ENCODE data around the gene LNX1.

LNX1 gene

GRCh38 chr4:53552711-53553110 is 38.6 kb downstream of the LNX1 start:
- TF ChIP-seq, protein P1, sequence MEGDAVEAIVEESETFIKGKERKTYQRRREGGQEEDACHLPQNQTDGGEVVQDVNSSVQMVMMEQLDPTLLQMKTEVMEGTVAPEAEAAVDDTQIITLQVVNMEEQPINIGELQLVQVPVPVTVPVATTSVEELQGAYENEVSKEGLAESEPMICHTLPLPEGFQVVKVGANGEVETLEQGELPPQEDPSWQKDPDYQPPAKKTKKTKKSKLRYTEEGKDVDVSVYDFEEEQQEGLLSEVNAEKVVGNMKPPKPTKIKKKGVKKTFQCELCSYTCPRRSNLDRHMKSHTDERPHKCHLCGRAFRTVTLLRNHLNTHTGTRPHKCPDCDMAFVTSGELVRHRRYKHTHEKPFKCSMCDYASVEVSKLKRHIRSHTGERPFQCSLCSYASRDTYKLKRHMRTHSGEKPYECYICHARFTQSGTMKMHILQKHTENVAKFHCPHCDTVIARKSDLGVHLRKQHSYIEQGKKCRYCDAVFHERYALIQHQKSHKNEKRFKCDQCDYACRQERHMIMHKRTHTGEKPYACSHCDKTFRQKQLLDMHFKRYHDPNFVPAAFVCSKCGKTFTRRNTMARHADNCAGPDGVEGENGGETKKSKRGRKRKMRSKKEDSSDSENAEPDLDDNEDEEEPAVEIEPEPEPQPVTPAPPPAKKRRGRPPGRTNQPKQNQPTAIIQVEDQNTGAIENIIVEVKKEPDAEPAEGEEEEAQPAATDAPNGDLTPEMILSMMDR (IDR thresholded peaks at IDR 0.05) = no peak
- Histone ChIP-seq H3K9me3 (no peaks in the 10 kb centered on the region), H3K36me3 (no peaks in the 10 kb centered on the region), H3K4me3 (no peak overlapping the region), H3K27me3 (no peaks in the 10 kb centered on the region), H3K4me1 (peaks cover 0 to 15% (median 4%) of the 10 kb centered on the region in 4 donors), H3K27ac (no peak overlapping the region)
- DNase-seq = no peak
- intact Hi-C loops (cut with DNase I; ENCODE audit: low total_unique reads) = no loop called here

GRCh38 chr4:53551958-53552357 is 39.3 kb downstream of the LNX1 start:
- Histone ChIP-seq H3K27me3 (no peaks in the 10 kb centered on the region), H3K9me3 (no peaks in the 10 kb centered on the region), H3K27ac (no peak overlapping the region), H3K4me1 (peaks cover 0 to 20% (median 4%) of the 10 kb centered on the region in 4 donors), H3K4me3 (no peak overlapping the region), H3K36me3 (no peaks in the 10 kb centered on the region)
- no peak for DNase-seq
- intact Hi-C loops (cut with DNase I; ENCODE audit: low total_unique reads) = no loop called here
- TF ChIP-seq, protein P1 (IDR thresholded peaks at IDR 0.05) = no peak

DNA sequence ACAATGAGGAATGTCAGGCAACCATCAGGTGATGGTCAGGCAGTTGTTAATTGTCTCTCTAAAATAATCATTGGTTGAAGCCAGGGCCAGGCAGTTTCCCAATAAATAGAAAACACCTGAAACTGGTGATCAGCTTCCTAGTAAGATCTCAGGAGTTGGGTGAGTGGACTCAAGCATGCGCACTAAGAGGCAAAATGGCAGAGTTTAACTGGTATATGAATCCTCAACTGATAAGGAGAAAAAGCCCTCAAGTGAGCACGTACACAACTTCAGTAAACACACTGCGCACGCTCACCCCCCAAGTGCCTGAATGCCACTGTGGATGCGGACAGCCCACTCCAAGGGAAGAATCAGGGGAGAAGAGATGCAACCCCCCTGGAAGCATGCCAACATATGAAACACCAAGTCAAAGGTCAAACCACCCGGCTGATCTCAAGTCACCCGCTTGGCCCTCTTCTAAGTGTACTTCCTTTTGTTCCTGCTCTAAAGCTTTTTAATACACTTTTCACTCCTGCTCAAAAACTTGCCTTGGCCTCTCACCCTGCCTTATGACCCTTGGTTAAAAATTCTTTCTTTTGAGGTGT is 39.9 kb downstream of the LNX1 start:
- intact Hi-C loops (cut with DNase I; ENCODE audit: low total_unique reads) = no loop called here
- Histone ChIP-seq H3K9me3 (no peaks in the 10 kb centered on the region), H3K27ac (no peak overlapping the region), H3K4me3 (no peak overlapping the region), H3K4me1 (peaks cover 0 to 20% (median 4%) of the 10 kb centered on the region in 4 donors), H3K27me3 (no peaks in the 10 kb centered on the region), H3K36me3 (no peaks in the 10 kb centered on the region)
- no peak for DNase-seq
- TF ChIP-seq, protein P1 (IDR thresholded peaks at IDR 0.05) = no peak

DNA sequence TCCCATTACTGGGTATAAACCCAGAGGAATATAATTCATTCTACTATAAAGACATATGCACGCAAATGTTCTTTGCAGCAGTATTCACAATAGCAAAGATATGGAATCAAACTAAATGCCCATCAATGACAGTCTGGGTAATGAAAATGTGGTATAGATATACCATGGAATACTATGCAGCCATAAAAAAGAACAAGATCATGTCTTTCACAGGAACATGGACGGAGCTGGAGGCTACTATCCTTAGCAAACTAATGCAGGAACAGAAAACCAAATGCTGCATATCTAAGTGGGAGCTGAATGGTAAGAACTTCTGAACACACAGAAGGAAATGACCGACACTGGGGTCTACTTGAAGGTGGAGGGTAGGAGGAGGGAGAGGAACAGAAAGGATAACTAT is 42.6 kb downstream of the LNX1 start:
- no peaks in the 10 kb centered on the region for H3K9me3 ChIP-seq
- DNase-seq = no peak
- H3K4me3 ChIP-seq = no peak overlapping the region
- intact Hi-C loops (cut with DNase I; ENCODE audit: low total_unique reads) = no loop called here
- no peak overlapping the region for H3K27ac ChIP-seq
- H3K36me3 ChIP-seq = no peaks in the 10 kb centered on the region
- TF ChIP-seq, protein P1 (IDR thresholded peaks at IDR 0.05) = no peak
- H3K4me1 ChIP-seq = peaks cover 0 to 10% (median 0%) of the 10 kb centered on the region in 4 donors
- H3K27me3 ChIP-seq = no peaks in the 10 kb centered on the region

- Histone ChIP-seq H3K27ac (peak overlapping the region in 1 of 2 donors; percentile 12), H3K27me3 (no peaks in the 10 kb centered on the region), H3K4me1 (peaks cover 0 to 10% (median 0%) of the 10 kb centered on the region in 4 donors), H3K36me3 (no peaks in the 10 kb centered on the region), H3K9me3 (no peaks in the 10 kb centered on the region), H3K4me3 (no peak overlapping the region)
- DNase-seq = no peak
- TF ChIP-seq, protein P1 (IDR thresholded peaks at IDR 0.05) = no peak
- intact Hi-C loops (cut with DNase I; ENCODE audit: low total_unique reads) = no loop called here
Measured at GRCh38 chr4:53547983-53548382, 43.3 kb downstream of the LNX1 start.

Data from tibial artery (tissue), 4 donors.